ENCODE measurements around the gene PTH1R. TPM values are rescaled to one million over a fixed set of nuclear protein-coding genes. Genes with fewer than 3 reads are reported as not detected.
A peak's percentile ranks its signal among the peaks of the same experiment; 100 is the strongest.

The PTH1R gene
- total RNA-seq, 1 donor from 2014 or later = 15.4 TPM

GRCh38 chr3:46926447-46926846 lies 48.9 kb downstream of the PTH1R start:
- TF ChIP-seq, protein P1, sequence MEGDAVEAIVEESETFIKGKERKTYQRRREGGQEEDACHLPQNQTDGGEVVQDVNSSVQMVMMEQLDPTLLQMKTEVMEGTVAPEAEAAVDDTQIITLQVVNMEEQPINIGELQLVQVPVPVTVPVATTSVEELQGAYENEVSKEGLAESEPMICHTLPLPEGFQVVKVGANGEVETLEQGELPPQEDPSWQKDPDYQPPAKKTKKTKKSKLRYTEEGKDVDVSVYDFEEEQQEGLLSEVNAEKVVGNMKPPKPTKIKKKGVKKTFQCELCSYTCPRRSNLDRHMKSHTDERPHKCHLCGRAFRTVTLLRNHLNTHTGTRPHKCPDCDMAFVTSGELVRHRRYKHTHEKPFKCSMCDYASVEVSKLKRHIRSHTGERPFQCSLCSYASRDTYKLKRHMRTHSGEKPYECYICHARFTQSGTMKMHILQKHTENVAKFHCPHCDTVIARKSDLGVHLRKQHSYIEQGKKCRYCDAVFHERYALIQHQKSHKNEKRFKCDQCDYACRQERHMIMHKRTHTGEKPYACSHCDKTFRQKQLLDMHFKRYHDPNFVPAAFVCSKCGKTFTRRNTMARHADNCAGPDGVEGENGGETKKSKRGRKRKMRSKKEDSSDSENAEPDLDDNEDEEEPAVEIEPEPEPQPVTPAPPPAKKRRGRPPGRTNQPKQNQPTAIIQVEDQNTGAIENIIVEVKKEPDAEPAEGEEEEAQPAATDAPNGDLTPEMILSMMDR (IDR thresholded peaks at IDR 0.05) = no peak
- H3K36me3 Mint-ChIP-seq (ENCODE audit: unreplicated experiment) = peaks cover 12% of the 10 kb centered on the region
- H3K27me3 Mint-ChIP-seq (ENCODE audit: unreplicated experiment) = no peaks in the 10 kb centered on the region
- H3K4me3 Mint-ChIP-seq (ENCODE audit: unreplicated experiment) = no peak overlapping the region
- no peaks in the 10 kb centered on the region for H3K9me3 Mint-ChIP-seq (ENCODE audit: unreplicated experiment)
- no peak for DNase-seq (ENCODE audit: extremely low spot score, unreplicated experiment)
- H3K4me1 Mint-ChIP-seq (ENCODE audit: unreplicated experiment) = peaks cover 30% of the 10 kb centered on the region
- no peak overlapping the region for H3K27ac Mint-ChIP-seq (ENCODE audit: unreplicated experiment)

DNA sequence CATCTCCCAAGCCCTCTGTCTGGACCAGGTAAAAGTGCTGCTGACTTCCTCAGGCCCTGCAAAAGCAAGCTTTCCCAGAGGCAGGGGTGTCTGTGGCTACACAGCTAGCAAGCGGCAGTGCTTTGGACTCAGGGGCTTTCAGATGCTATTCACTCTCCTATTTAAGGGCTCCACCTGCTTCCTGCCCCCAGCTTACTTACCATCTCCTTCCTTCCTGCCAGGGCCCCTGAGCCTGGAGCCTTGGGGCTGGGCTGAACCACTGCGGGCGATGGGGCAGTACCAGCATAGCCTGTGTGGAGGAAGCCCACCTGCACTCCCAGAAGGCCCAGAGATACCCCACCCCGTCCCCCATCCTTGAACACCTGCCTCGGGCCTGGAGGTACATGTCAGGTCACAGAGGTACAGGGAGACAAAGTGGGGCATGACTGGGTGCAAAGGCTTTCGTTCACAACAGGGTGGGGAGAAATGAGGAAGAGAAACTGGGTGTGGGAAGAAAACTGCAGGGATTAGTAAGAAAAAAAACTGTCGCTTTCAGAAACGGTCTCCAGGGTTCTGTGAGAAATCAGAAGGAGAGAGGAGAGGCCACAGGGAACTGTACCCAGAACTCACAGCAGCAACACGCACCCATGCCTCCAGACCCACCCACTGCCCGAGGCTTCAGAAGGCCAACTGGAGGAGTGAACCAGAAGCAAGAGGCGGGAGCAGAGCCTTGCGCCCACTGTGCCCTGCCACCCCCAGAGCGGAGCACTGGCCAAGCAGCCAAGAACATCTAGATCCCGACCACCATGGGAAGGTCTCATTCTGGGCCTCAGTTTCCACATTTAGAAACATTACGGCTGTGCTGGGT lies 49.6 kb downstream of the PTH1R start:
- DNase-seq (ENCODE audit: extremely low spot score, unreplicated experiment) = no peak
- no peak overlapping the region for H3K4me3 Mint-ChIP-seq (ENCODE audit: unreplicated experiment)
- TF ChIP-seq, protein P1 (IDR thresholded peaks at IDR 0.05) = no peak
- H3K4me1 Mint-ChIP-seq (ENCODE audit: unreplicated experiment) = peaks cover 37% of the 10 kb centered on the region
- H3K36me3 Mint-ChIP-seq (ENCODE audit: unreplicated experiment) = peaks cover 11% of the 10 kb centered on the region
- H3K27me3 Mint-ChIP-seq (ENCODE audit: unreplicated experiment) = no peaks in the 10 kb centered on the region
- no peak overlapping the region for H3K27ac Mint-ChIP-seq (ENCODE audit: unreplicated experiment)
- H3K9me3 Mint-ChIP-seq (ENCODE audit: unreplicated experiment) = no peaks in the 10 kb centered on the region

GRCh38 chr3:46927718-46928073 lies 50.2 kb downstream of the PTH1R start:
- H3K4me1 Mint-ChIP-seq (ENCODE audit: unreplicated experiment) = peaks cover 43% of the 10 kb centered on the region
- TF ChIP-seq, protein P1 (IDR thresholded peaks at IDR 0.05) = no peak
- no peak for DNase-seq (ENCODE audit: extremely low spot score, unreplicated experiment)
- no peak overlapping the region for H3K4me3 Mint-ChIP-seq (ENCODE audit: unreplicated experiment)
- H3K36me3 Mint-ChIP-seq (ENCODE audit: unreplicated experiment) = peaks cover 11% of the 10 kb centered on the region
- no peak overlapping the region for H3K27ac Mint-ChIP-seq (ENCODE audit: unreplicated experiment)
- no peaks in the 10 kb centered on the region for H3K27me3 Mint-ChIP-seq (ENCODE audit: unreplicated experiment)
- H3K9me3 Mint-ChIP-seq (ENCODE audit: unreplicated experiment) = no peaks in the 10 kb centered on the region

DNA sequence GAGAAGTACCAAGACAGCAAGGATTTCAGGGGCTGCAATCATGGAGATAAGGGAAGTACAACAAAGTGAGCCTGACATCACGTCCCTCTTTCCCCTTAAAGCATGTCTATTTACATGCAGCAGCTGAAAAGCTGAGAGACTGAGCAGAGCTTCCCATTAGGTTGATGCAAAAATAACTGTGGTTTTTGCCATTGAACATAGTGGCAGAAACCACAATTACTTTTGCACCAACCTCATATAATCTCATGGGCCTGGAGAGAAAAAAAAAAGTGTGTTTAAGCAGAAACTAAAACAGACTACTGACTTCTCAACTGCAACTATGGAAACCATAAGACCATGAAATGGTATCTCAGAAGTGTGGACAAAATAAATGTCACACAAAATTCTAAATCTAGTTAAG lies 50.8 kb downstream of the PTH1R start:
- no peak overlapping the region for H3K4me3 Mint-ChIP-seq (ENCODE audit: unreplicated experiment)
- DNase-seq (ENCODE audit: extremely low spot score, unreplicated experiment) = no peak
- TF ChIP-seq, protein P1 (IDR thresholded peaks at IDR 0.05) = no peak
- no peak overlapping the region for H3K27ac Mint-ChIP-seq (ENCODE audit: unreplicated experiment)
- no peaks in the 10 kb centered on the region for H3K9me3 Mint-ChIP-seq (ENCODE audit: unreplicated experiment)
- H3K36me3 Mint-ChIP-seq (ENCODE audit: unreplicated experiment) = peaks cover 7% of the 10 kb centered on the region
- H3K4me1 Mint-ChIP-seq (ENCODE audit: unreplicated experiment) = peaks cover 47% of the 10 kb centered on the region
- no peaks in the 10 kb centered on the region for H3K27me3 Mint-ChIP-seq (ENCODE audit: unreplicated experiment)

GRCh38 chr3:46929324-46929723 lies 51.8 kb downstream of the PTH1R start:
- Mint-ChIP-seq H3K9me3 (ENCODE audit: unreplicated experiment) (no peaks in the 10 kb centered on the region), H3K36me3 (ENCODE audit: unreplicated experiment) (peaks cover 5% of the 10 kb centered on the region), H3K4me3 (ENCODE audit: unreplicated experiment) (no peak overlapping the region), H3K4me1 (ENCODE audit: unreplicated experiment) (peaks cover 56% of the 10 kb centered on the region), H3K27ac (ENCODE audit: unreplicated experiment) (peak overlapping the region; percentile 34), H3K27me3 (ENCODE audit: unreplicated experiment) (no peaks in the 10 kb centered on the region)
- TF ChIP-seq, protein P1 (IDR thresholded peaks at IDR 0.05) = no peak
- DNase-seq (ENCODE audit: extremely low spot score, unreplicated experiment) = no peak

Data from osteocyte (in vitro differentiated cells).